Smooth muscle cell (in vitro differentiated cells): ENCODE results near the gene RHCE. TPM values are rescaled to one million over a fixed set of nuclear protein-coding genes. Genes with fewer than 3 reads are reported as not detected.
"Not testable (repeated sequence)": the region's sequence is repeated elsewhere in the genome, so short reads cannot be mapped to it uniquely, and the experiment has no call there.

Experiments
- DNase-seq: peaks from one replicate; lab custom pipeline; 2025; ENCODE audit not compliant: unreplicated experiment; lab: John Stamatoyannopoulos, UW
- H2AFZ ChIP-seq: fragments of 200-600 bp; sonication (generic); 2 replicates; pipeline ENCODE4 v1.6.0; 2016; ENCODE audit warnings: antibody characterized with exemption, low read depth, mild to moderate bottlenecking
- H3F3A ChIP-seq: fragments of 200-600 bp; sonication (generic); 2 replicates; pipeline ENCODE4 v1.6.0; 2017; ENCODE audit warnings: antibody characterized with exemption, low read depth
- H3K27ac ChIP-seq: fragments of 200-600 bp; sonication (generic); 2 replicates; pipeline ENCODE4 v1.5.1; 2016; ENCODE audit warnings: low read depth, mild to moderate bottlenecking
- H3K27me3 ChIP-seq: fragments of 200-600 bp; sonication (generic); 2 replicates; pipeline ENCODE4 v1.6.1; 2016; ENCODE audit warnings: low read depth, mild to moderate bottlenecking
- H3K36me3 ChIP-seq: fragments of 200-600 bp; sonication (generic); 2 replicates; pipeline ENCODE4 v1.5.1; 2016; ENCODE audit warnings: low read depth
- H3K4me1 ChIP-seq: fragments of 200-600 bp; sonication (generic); 2 replicates; pipeline ENCODE4 v1.5.1; 2016; ENCODE audit warnings: low read depth
- H3K4me2 ChIP-seq: fragments of 200-600 bp; sonication (generic); 2 replicates; pipeline ENCODE4 v1.6.0; 2016; ENCODE audit warnings: mild to moderate bottlenecking
- H3K4me3 ChIP-seq: fragments of 200-600 bp; sonication (generic); 2 replicates; pipeline ENCODE4 v1.5.1; 2016; ENCODE audit warnings: mild to moderate bottlenecking
- H3K79me2 ChIP-seq: fragments of 200-600 bp; sonication (generic); 2 replicates; pipeline ENCODE4 v1.6.0; 2016; ENCODE audit warnings: low read depth, mild to moderate bottlenecking
- H3K9ac ChIP-seq: fragments of 200-600 bp; sonication (generic); 2 replicates; pipeline ENCODE4 v1.6.0; 2016; ENCODE audit warnings: low read depth
- H3K9me3 ChIP-seq: fragments of 200-600 bp; sonication (generic); replicated peaks from 2 replicates; pipeline ENCODE4 v1.5.1; 2016; ENCODE audit warnings: low read depth
- H4K20me1 ChIP-seq: fragments of 200-600 bp; sonication (generic); 2 replicates; pipeline ENCODE4 v1.6.0; 2016; ENCODE audit warnings: low read depth
- CTCF ChIP-seq: fragments of 200-600 bp; sonication (generic); IDR thresholded peaks from 2 replicates; pipeline ENCODE4 v1.5.1; 2017; ENCODE audit warnings: borderline replicate concordance, mild to moderate bottlenecking, antibody characterized with exemption; ENCODE audit not compliant: insufficient read depth, poor library complexity, severe bottlenecking
- WGBS: methylation state at CpG from one replicate; pipeline ENCODE4 v1.1.7; 2016; ENCODE audit warnings: low lambda C conversion rate; 5-methylcytosine and 5-hydroxymethylcytosine counted together
- polyA plus RNA-seq: library from polyadenylated mRNA; unstranded; fragments of >200 nt; fragmentation: Nextera tagmentation; extraction: Ambion mirVana; gene quantifications from 2 replicates; pipeline ENCODE4 v1.2.1, GENCODE V29; 2016
- total RNA-seq: library from RNA; depleted of rRNA; stranded (reverse); fragments of >200 nt; gene quantifications from 2 replicates; pipeline ENCODE4 v1.2.3, GENCODE V29; 2014

The RHCE gene
- total and polyA plus RNA-seq, 2 experiments from 2014 or later, result 0.45 to 4.9 TPM

- no peak overlapping the region for H2AFZ ChIP-seq
- 75% methylated on average over 7 of the region's 7 CpGs for WGBS
- no peak for DNase-seq
- H3K9me3 ChIP-seq, result no peaks in the 10 kb centered on the region
- H3K79me2 ChIP-seq, result peaks cover 27% of the 10 kb centered on the region
- no peak overlapping the region for H3K27ac ChIP-seq
- H3K9ac ChIP-seq, result no peak overlapping the region
- peaks cover 23% of the 10 kb centered on the region for H4K20me1 ChIP-seq
- no peak overlapping the region for H3K4me3 ChIP-seq
- H3K27me3 ChIP-seq, result no peaks in the 10 kb centered on the region
- no peak for TF ChIP-seq CTCF
- no peaks in the 10 kb centered on the region for H3K36me3 ChIP-seq
- peak overlapping the region; percentile 99 for H3K4me2 ChIP-seq
- H3K4me1 ChIP-seq, result peaks cover 11% of the 10 kb centered on the region
- no peaks in the 10 kb centered on the region for H3F3A ChIP-seq
These were observed 8.0 kb upstream of the RHCE start for GRCh38 chr1:25428475-25429166.

GRCh38 chr1:25427696-25428095 is 7.1 kb upstream of the RHCE start:
- no peaks in the 10 kb centered on the region for H3F3A ChIP-seq
- no peak overlapping the region for H3K9ac ChIP-seq
- no peaks in the 10 kb centered on the region for H3K27me3 ChIP-seq
- H3K4me3 ChIP-seq, result no peak overlapping the region
- TF ChIP-seq CTCF, result no peak
- H3K4me1 ChIP-seq, result peaks cover 11% of the 10 kb centered on the region
- H3K4me2 ChIP-seq, result no peak overlapping the region
- H3K36me3 ChIP-seq, result no peaks in the 10 kb centered on the region
- H4K20me1 ChIP-seq, result peaks cover 14% of the 10 kb centered on the region
- 100% methylated on average over 1 of the region's 1 CpG for whole genome bisulfite sequencing
- peaks cover 18% of the 10 kb centered on the region for H3K79me2 ChIP-seq
- no peak for DNase-seq
- no peak overlapping the region for H3K27ac ChIP-seq
- H2AFZ ChIP-seq, result no peak overlapping the region
- H3K9me3 ChIP-seq, result no peaks in the 10 kb centered on the region

GRCh38 chr1:25425098-25426085 is 4.8 kb upstream of the RHCE start:
- TF ChIP-seq CTCF, result no peak
- no peaks in the 10 kb centered on the region for H4K20me1 ChIP-seq
- no peaks in the 10 kb centered on the region for H3K9me3 ChIP-seq
- H3K9ac ChIP-seq, result no peak overlapping the region
- no peak overlapping the region for H3K27ac ChIP-seq
- no peaks in the 10 kb centered on the region for H3F3A ChIP-seq
- DNase-seq, result no peak
- no peak overlapping the region for H2AFZ ChIP-seq
- no peak overlapping the region for H3K4me3 ChIP-seq
- peaks cover 3% of the 10 kb centered on the region for H3K4me1 ChIP-seq
- no peaks in the 10 kb centered on the region for H3K36me3 ChIP-seq
- no peaks in the 10 kb centered on the region for H3K79me2 ChIP-seq
- no peak overlapping the region for H3K4me2 ChIP-seq
- WGBS, result 88% methylated on average over 16 of the region's 16 CpGs
- no peaks in the 10 kb centered on the region for H3K27me3 ChIP-seq

GRCh38 chr1:25423206-25423605 is 2.6 kb upstream of the RHCE start:
- not testable (repeated sequence) for H3K9ac ChIP-seq, DNase-seq, H2AFZ ChIP-seq, H3K27me3 ChIP-seq, H3K36me3 ChIP-seq, H3F3A ChIP-seq, H3K9me3 ChIP-seq, H3K79me2 ChIP-seq, H3K27ac ChIP-seq, H3K4me2 ChIP-seq, H3K4me1 ChIP-seq, H4K20me1 ChIP-seq, H3K4me3 ChIP-seq
- 86% methylated on average over 6 of the region's 6 CpGs for WGBS

- H3K27me3 ChIP-seq, H3K36me3 ChIP-seq, H4K20me1 ChIP-seq, DNase-seq, H3K4me1 ChIP-seq, H3K79me2 ChIP-seq, H3K4me2 ChIP-seq, H3K27ac ChIP-seq, H3F3A ChIP-seq, H3K9me3 ChIP-seq, H2AFZ ChIP-seq, H3K4me3 ChIP-seq, H3K9ac ChIP-seq: not testable (repeated sequence)
- WGBS, result 89% methylated on average over 1 of the region's 1 CpG
These were observed 1.3 kb downstream of the RHCE start for GRCh38 chr1:25419339-25419738.

- not testable (repeated sequence) for H3K79me2 ChIP-seq, H3K36me3 ChIP-seq, H3K9ac ChIP-seq, H3K4me3 ChIP-seq, H3F3A ChIP-seq, H4K20me1 ChIP-seq, H3K9me3 ChIP-seq, H3K27me3 ChIP-seq, H3K27ac ChIP-seq, H3K4me1 ChIP-seq, H2AFZ ChIP-seq, H3K4me2 ChIP-seq, DNase-seq
- WGBS, result 95% methylated on average over 4 of the region's 4 CpGs
These were observed 3.3 kb downstream of the RHCE start for GRCh38 chr1:25417280-25417679.
